NOMO-1 treated with dmso at 0.1 percent for 144 hours (cell line): Measurements from ENCODE around the gene SEC14L1.
"Not testable (repeated sequence)": the region's sequence is repeated elsewhere in the genome, so short reads cannot be mapped to it uniquely, and the experiment has no call there.

Experiments
- DNase-seq: peaks from one replicate; lab custom pipeline; 2025; ENCODE audit not compliant: unreplicated experiment; lab: John Stamatoyannopoulos, UW

Gene SEC14L1

DNA sequence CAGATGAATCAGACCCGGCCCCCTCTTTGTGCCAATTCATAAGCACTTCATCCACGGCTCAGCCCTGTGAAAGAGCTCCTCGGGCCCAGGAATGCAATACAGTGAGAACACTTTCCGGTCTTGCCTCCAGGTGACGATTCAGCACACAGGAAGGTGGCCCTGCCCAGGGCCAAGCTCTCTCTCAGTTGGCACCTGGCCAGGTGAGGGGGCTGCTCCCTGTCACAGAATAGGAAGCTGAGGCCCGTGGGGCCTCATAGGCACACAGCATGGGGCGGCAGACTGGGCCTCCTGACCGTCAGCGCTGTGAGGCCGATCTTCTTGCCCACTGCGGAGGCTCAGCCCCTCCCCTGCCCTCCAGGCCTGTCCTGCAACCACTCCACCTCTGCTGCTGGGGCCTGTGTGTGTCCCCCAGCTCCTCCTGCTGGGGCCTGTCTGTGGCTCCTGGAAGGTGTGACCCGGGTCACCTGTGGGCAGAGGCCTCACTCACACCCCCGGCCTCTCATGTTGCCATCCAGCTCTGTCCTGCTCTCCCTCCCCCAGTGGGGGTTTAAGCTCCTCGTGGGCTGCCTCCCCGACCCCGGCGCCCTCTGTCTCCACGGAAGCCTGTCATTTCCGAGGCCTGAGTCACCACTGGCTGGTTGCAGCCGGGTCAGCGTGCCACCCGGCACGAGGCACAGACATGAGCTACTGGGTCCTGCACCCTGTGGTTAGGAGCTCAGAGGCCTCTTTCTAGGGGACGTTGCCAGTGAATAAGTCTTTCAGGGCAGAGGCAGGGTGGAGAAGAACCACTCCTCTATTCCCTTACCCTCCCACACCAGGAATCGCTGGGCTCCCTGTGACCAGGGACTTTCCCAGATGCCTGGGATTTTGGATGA, 114.4 kb downstream of the SEC14L1 start:
- no peak for DNase-seq

- DNase-seq: not testable (repeated sequence)
Measured at GRCh38 chr17:77255970-77256369, 115.2 kb downstream of the SEC14L1 start.

DNA sequence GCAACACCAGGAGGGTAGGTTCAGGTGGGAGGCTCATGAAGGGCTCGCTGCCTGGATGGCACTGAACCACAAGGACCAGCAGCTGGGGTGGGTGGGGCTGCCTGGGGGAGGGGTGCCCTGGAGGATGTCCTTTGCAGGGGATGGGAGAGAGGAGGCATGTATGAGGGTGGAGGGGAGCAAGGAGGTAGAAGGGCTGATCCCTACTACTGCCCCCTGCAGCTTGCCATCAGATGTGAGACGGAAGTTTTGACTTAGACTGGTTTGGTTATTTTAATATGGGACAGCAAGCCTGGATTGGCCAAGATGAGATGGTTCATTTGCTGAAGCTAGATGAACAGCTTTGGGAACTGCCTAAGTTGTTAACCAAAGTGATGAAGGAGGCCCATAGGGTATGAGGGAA, 115.9 kb downstream of the SEC14L1 start:
- no peak for DNase-seq

- no peak for DNase-seq
Measured at GRCh38 chr17:77257169-77257568, 116.4 kb downstream of the SEC14L1 start.

DNA sequence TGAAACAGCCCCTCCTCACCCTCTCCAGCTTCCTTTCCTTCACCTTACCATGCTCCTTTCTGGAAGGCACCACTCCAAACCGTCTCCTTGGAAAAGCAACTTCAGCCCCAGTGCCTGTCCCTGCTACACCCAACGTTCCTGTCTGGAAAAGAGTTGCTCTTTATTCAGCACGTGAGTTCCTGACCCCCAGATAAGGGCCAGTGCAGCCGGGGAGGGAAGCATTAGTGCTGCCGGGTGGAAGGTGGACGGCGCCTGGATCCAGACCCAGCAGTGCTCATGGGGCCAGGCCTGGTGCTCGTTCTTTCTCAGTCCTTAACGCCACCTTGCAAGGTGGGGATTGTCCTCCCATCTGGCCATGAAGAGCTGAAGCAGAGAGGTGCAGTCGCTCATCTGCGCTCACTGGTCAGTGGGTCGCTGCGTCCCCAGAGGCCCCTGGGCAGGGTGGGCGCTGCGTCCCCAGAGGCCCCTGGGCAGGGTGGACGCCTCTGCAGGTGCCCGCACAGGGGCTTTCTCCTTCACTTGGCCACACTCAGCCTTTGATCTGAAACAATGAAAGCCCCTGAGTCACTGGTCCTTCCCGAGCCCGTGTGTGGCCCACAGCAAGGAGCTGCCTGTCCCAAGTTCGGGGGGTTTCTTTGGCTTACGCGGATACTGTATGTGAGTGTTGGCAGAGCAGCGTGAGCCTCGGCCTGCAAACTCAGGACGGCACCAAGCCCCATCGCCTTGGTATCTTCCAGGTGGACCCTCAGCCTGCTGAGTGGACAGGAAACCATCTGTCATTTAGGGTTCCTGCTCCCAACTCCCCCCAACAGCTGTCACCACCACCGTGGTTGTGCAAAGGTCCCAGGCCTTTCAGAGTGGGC, 117.1 kb downstream of the SEC14L1 start:
- no peak for DNase-seq

DNA sequence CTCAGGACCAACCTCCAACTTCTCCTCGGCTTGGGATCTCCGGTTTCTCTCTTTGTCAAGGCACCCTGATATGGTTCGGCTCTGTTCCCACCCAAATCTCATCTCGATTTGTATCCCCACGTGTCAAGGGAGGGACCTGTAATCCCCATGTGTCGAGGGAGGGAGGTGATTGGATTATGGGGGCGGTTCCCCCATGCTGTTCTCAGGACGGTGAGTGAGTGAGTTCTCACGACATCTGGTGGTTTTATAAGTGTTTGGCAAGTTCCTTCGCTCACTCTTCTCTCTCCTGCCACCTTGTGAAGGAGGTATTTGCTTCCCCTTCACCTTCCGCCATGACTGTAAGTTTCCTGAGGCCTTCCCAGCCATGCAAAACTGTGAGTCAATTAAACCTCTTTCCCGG, 117.9 kb downstream of the SEC14L1 start:
- no peak for DNase-seq

GRCh38 chr17:77264617-77265230, 124.0 kb downstream of the SEC14L1 start:
- no peak for DNase-seq

- no peak for DNase-seq
Measured at GRCh38 chr17:77266213-77266612, 125.4 kb downstream of the SEC14L1 start.
